Neural progenitor cell (in vitro differentiated cells): ENCODE results near the gene ADTRP.

Experiments
- EZH2 ChIP-seq: fragments of 200-600 bp; sonication (generic); IDR thresholded peaks from 2 replicates; pipeline ENCODE4 v1.6.1; 2017; ENCODE audit warnings: antibody characterized with exemption, mild to moderate bottlenecking, moderate library complexity
- TF ChIP-seq, protein P1 (sequence below): fragments of 200-600 bp; sonication (generic); IDR thresholded peaks from 2 replicates; pipeline ENCODE4 v1.5.1; 2017; ENCODE audit warnings: antibody characterized with exemption, mild to moderate bottlenecking

GRCh38 chr6:11821781-11822180, 43.2 kb upstream of the ADTRP start:
- TF ChIP-seq, protein P1, sequence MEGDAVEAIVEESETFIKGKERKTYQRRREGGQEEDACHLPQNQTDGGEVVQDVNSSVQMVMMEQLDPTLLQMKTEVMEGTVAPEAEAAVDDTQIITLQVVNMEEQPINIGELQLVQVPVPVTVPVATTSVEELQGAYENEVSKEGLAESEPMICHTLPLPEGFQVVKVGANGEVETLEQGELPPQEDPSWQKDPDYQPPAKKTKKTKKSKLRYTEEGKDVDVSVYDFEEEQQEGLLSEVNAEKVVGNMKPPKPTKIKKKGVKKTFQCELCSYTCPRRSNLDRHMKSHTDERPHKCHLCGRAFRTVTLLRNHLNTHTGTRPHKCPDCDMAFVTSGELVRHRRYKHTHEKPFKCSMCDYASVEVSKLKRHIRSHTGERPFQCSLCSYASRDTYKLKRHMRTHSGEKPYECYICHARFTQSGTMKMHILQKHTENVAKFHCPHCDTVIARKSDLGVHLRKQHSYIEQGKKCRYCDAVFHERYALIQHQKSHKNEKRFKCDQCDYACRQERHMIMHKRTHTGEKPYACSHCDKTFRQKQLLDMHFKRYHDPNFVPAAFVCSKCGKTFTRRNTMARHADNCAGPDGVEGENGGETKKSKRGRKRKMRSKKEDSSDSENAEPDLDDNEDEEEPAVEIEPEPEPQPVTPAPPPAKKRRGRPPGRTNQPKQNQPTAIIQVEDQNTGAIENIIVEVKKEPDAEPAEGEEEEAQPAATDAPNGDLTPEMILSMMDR, result no peak
- TF ChIP-seq EZH2, result no peak
